ENCODE measurements around the gene LRCOL1.

- TF ChIP-seq EZH2phosphoT487 (conservative IDR thresholded peaks at IDR 0.05; ENCODE audit: low read length), result no peak
- no peak for TF ChIP-seq CTCF (IDR thresholded peaks at IDR 0.05; ENCODE audit: insufficient read depth, low read length, poor library complexity, severe bottlenecking)
Measured at GRCh38 chr12:132576701-132577100, 33.7 kb downstream of the LRCOL1 start.
